Neuronal stem cell (in vitro differentiated cells): ENCODE measurements around the gene ZFYVE28.

ENCODE experiments used
- DNase-seq: peaks from one replicate; pipeline ENCODE4 v3.0.0-alpha.2; 2013; ENCODE audit warnings: low spot score
- H2AFZ ChIP-seq: one replicate; pipeline ENCODE4 v1.6.1; 2013; ENCODE audit warnings: mild to moderate bottlenecking, low read length, inconsistent platforms
- H2AK5ac ChIP-seq: 2 replicates; pipeline ENCODE4 v1.6.1; 2013; ENCODE audit warnings: low read depth, mild to moderate bottlenecking, inconsistent platforms, low read length, moderate library complexity, mixed read lengths
- H2BK120ac ChIP-seq: 2 replicates; pipeline ENCODE4 v1.6.1; 2013; ENCODE audit warnings: low read depth, mild to moderate bottlenecking, inconsistent platforms, low read length, moderate library complexity, mixed read lengths
- H2BK12ac ChIP-seq: one replicate; pipeline ENCODE4 v1.6.1; 2013; ENCODE audit warnings: low read length, inconsistent platforms
- H2BK15ac ChIP-seq: 2 replicates; pipeline ENCODE4 v1.6.1; 2013; ENCODE audit warnings: mild to moderate bottlenecking, low read length, inconsistent platforms, mixed read lengths
- H2BK5ac ChIP-seq: one replicate; pipeline ENCODE4 v1.6.1; 2013; ENCODE audit warnings: inconsistent platforms, mild to moderate bottlenecking, low read length, moderate library complexity
- H3K14ac ChIP-seq: one replicate; pipeline ENCODE4 v1.6.1; 2013; ENCODE audit warnings: low read length, inconsistent platforms
- H3K18ac ChIP-seq: 2 replicates; pipeline ENCODE4 v1.6.1; 2013; ENCODE audit warnings: low read length, inconsistent platforms
- H3K23ac ChIP-seq: 2 replicates; pipeline ENCODE4 v1.6.1; 2013; ENCODE audit warnings: low read depth, mild to moderate bottlenecking, mixed read lengths, low read length, inconsistent platforms; ENCODE audit not compliant: poor library complexity
- H3K27ac ChIP-seq: replicated peaks from 3 replicates; pipeline ENCODE4 v1.5.1; 2013; ENCODE audit warnings: low read length, inconsistent platforms
- H3K27me3 ChIP-seq, 3 experiments: 2 replicates each; pipeline ENCODE4 v1.6.1; 2013; ENCODE audit warnings: low read length in 3 of 3, mild to moderate bottlenecking in 2 of 3, inconsistent platforms in 1 of 3, low read depth in 1 of 3, mixed read lengths in 1 of 3, moderate library complexity in 1 of 3; ENCODE audit not compliant: control insufficient read depth in 3 of 3, insufficient read depth in 3 of 3
- H3K36me3 ChIP-seq, 2 donors: replicated peaks in 1 of 2; 2 replicates each; pipeline ENCODE4 v1.6.1; 2013; ENCODE audit warnings: low read length in 2 of 2; ENCODE audit not compliant: control insufficient read depth in 2 of 2, insufficient read depth in 2 of 2
- H3K4ac ChIP-seq: 2 replicates; pipeline ENCODE4 v1.6.1; 2013; ENCODE audit warnings: inconsistent platforms, mild to moderate bottlenecking, low read length, moderate library complexity
- H3K4me1 ChIP-seq, 2 donors: 1 replicate in 1 of 2; 2 replicates in 1 of 2; pipeline ENCODE4 v1.6.1; 2013; ENCODE audit warnings: low read length in 2 of 2, low read depth in 1 of 2; ENCODE audit not compliant: control insufficient read depth in 2 of 2, insufficient read depth in 1 of 2
- H3K4me2 ChIP-seq: one replicate; pipeline ENCODE4 v1.6.1; 2013; ENCODE audit warnings: mild to moderate bottlenecking, low read length, inconsistent platforms; ENCODE audit not compliant: insufficient read depth, poor library complexity, severe bottlenecking
- H3K4me3 ChIP-seq, 2 donors: 2 replicates each; pipeline ENCODE4 v1.5.1; 2013; ENCODE audit warnings: low read length in 2 of 2, mild to moderate bottlenecking in 2 of 2, inconsistent platforms in 1 of 2, moderate library complexity in 1 of 2
- H3K79me1 ChIP-seq: one replicate; pipeline ENCODE4 v1.6.1; 2013; ENCODE audit warnings: low read depth, mild to moderate bottlenecking, inconsistent platforms, low read length, moderate library complexity
- H3K9ac ChIP-seq: one replicate; pipeline ENCODE4 v1.6.1; 2013; ENCODE audit warnings: mild to moderate bottlenecking, low read depth, low read length, inconsistent platforms; ENCODE audit not compliant: poor library complexity
- H3K9me3 ChIP-seq, 2 donors: replicated peaks in 1 of 2; 2 replicates each; pipeline versions ENCODE3 to v1.6.1; 2013; ENCODE audit warnings: low read length in 2 of 2, mild to moderate bottlenecking in 2 of 2, inconsistent platforms in 1 of 2, low read depth in 1 of 2, mixed read lengths in 1 of 2, moderate library complexity in 1 of 2; ENCODE audit not compliant: control insufficient read depth in 2 of 2, insufficient read depth in 1 of 2
- H4K8ac ChIP-seq: one replicate; pipeline ENCODE4 v1.6.1; 2013; ENCODE audit warnings: low read depth, mild to moderate bottlenecking, inconsistent platforms, low read length, moderate library complexity
- H4K91ac ChIP-seq: one replicate; pipeline ENCODE4 v1.6.1; 2013; ENCODE audit warnings: low read length, low read depth, mild to moderate bottlenecking, inconsistent platforms; ENCODE audit not compliant: poor library complexity
- WGBS, 2 donors: extraction: QIAGEN DNeasy Blood & Tissue Kit; methylation state at CpG; one replicate each; pipeline ENCODE4 v1.1.7; 2013; ENCODE audit warnings: missing lambda C conversion rate in 2 of 2, mixed read lengths in 1 of 2; ENCODE audit not compliant: insufficient read length in 2 of 2, insufficient replicate concordance in 1 of 2; ENCODE audit errors: extremely low coverage in 2 of 2; 5-methylcytosine and 5-hydroxymethylcytosine counted together

Gene ZFYVE28

GRCh38 chr4:2251073-2251794 is 167.2 kb downstream of the ZFYVE28 start:
- no peak overlapping the region for H2BK12ac ChIP-seq
- H3K9ac ChIP-seq: no peak overlapping the region
- no peak overlapping the region for H2BK15ac ChIP-seq
- H3K14ac ChIP-seq: peak overlapping the region; percentile 21
- H3K23ac ChIP-seq: peak overlapping the region; percentile 73
- H3K18ac ChIP-seq: no peak overlapping the region
- H3K36me3 ChIP-seq: peaks cover 32 to 36% of the 10 kb centered on the region in 2 donors
- H3K79me1 ChIP-seq: peaks cover 4% of the 10 kb centered on the region
- H3K4ac ChIP-seq: no peak overlapping the region
- no peaks in the 10 kb centered on the region for H3K4me1 ChIP-seq
- H3K27ac ChIP-seq: no peak overlapping the region
- H3K4me2 ChIP-seq: no peak overlapping the region
- H3K9me3 ChIP-seq: no peaks in the 10 kb centered on the region
- H2BK120ac ChIP-seq: no peak overlapping the region
- no peak overlapping the region for H2AFZ ChIP-seq
- no peaks in the 10 kb centered on the region for H3K27me3 ChIP-seq
- no CpG with 5 or more reads among the region's 25 CpGs for WGBS, 2 donors
- no peak overlapping the region for H2AK5ac ChIP-seq
- DNase-seq: no peak
- H3K4me3 ChIP-seq: no peak overlapping the region
- no peak overlapping the region for H4K91ac ChIP-seq
- no peak overlapping the region for H4K8ac ChIP-seq
- no peak overlapping the region for H2BK5ac ChIP-seq

GRCh38 chr4:2250357-2251072 is 167.9 kb downstream of the ZFYVE28 start:
- no CpG with 5 or more reads among the region's 30 CpGs for WGBS, 2 donors
- Histone ChIP-seq H3K4ac (no peak overlapping the region), H3K18ac (no peak overlapping the region), H2AK5ac (no peak overlapping the region), H3K4me3 (no peak overlapping the region), H3K4me2 (no peak overlapping the region), H3K14ac (peak overlapping the region; percentile 21), H3K79me1 (peaks cover 4% of the 10 kb centered on the region), H2BK120ac (no peak overlapping the region), H2BK5ac (no peak overlapping the region), H2BK12ac (no peak overlapping the region), H3K23ac (peak overlapping the region; percentile 73), H2AFZ (no peak overlapping the region), H4K91ac (no peak overlapping the region), H3K36me3 (peaks cover 31 to 32% of the 10 kb centered on the region in 2 donors), H2BK15ac (no peak overlapping the region), H3K4me1 (no peaks in the 10 kb centered on the region), H3K9me3 (no peaks in the 10 kb centered on the region), H4K8ac (no peak overlapping the region), H3K27ac (no peak overlapping the region), H3K27me3 (no peaks in the 10 kb centered on the region), H3K9ac (no peak overlapping the region)
- DNase-seq: no peak

GRCh38 chr4:2249526-2250356 is 168.7 kb downstream of the ZFYVE28 start:
- Histone ChIP-seq H3K79me1 (peaks cover 4% of the 10 kb centered on the region), H2BK12ac (no peak overlapping the region), H4K91ac (no peak overlapping the region), H3K4me2 (no peak overlapping the region), H3K27me3 (no peaks in the 10 kb centered on the region), H3K4me1 (no peaks in the 10 kb centered on the region), H2AFZ (no peak overlapping the region), H3K9ac (no peak overlapping the region), H3K14ac (no peak overlapping the region), H3K23ac (no peak overlapping the region), H3K18ac (no peak overlapping the region), H3K4me3 (no peak overlapping the region), H2BK5ac (no peak overlapping the region), H3K9me3 (peaks cover 0 to 3% of the 10 kb centered on the region in 2 donors), H2BK15ac (no peak overlapping the region), H4K8ac (no peak overlapping the region), H3K36me3 (peaks cover 28 to 29% of the 10 kb centered on the region in 2 donors), H2AK5ac (no peak overlapping the region), H2BK120ac (no peak overlapping the region), H3K4ac (no peak overlapping the region), H3K27ac (no peak overlapping the region)
- no CpG with 5 or more reads among the region's 26 CpGs for WGBS, 2 donors
- no peak for DNase-seq
